HG03575 (cell line): ENCODE results near the gene HLA-DMA.

Experiments used
- ATAC-seq: cut with Tn5 transposase; IDR thresholded peaks from one replicate; pipeline ENCODE4 v1.9.1; 2021; ENCODE audit not compliant: unreplicated experiment, insufficient number of reproducible peaks, low FRiP score; ENCODE audit errors: extremely low read depth

The HLA-DMA gene

GRCh38 chr6:32937230-32937633 is 15.7 kb downstream of the HLA-DMA start:
- ATAC-seq, result no peak

GRCh38 chr6:32936239-32937152 is 16.4 kb downstream of the HLA-DMA start:
- no peak for ATAC-seq

- ATAC-seq, result no peak
These were observed 17.2 kb downstream of the HLA-DMA start for GRCh38 chr6:32935551-32936238.

DNA sequence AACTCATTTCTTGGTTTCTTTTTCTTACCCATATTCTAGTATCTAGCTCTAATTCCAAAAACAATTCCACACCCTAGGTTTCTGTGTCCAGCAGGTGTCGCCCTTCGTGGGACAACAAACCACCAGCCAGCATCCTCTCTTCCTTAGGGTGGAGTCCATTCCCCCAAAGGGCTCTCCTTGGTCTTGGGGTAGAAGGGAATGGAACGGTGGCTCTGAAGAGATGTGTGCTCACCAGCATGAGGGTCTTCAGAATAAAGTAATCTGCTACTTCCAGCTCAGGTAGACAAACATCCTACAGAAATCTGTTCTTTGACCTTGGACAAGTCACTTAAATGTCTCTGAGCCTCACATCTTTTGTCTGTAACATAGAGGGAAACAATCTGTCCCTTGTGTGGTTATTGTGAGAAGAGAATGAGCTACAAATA is 19.2 kb downstream of the HLA-DMA start:
- ATAC-seq, result no peak

- ATAC-seq, result no peak
These were observed 20.6 kb downstream of the HLA-DMA start for GRCh38 chr6:32932132-32932868.

DNA sequence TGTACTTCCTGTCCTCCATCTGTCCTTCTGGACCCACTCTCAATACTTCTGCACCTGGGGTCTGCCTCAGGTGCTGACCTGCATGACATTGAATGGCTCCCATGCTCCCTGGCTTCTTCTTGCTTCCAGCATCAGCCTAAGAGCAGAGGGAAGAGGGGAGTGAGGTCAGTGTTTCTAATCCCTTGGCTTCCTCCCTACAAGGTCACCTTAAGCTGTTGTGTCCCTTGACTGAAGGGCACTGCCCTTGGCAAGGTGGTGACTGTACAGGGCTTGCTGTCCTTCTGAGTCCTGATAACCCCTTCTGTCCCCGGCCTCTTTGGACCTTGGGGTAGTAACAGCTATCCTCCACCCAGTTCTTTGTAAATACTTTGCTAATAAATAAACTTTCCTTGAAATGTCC is 21.7 kb downstream of the HLA-DMA start:
- no peak for ATAC-seq

DNA sequence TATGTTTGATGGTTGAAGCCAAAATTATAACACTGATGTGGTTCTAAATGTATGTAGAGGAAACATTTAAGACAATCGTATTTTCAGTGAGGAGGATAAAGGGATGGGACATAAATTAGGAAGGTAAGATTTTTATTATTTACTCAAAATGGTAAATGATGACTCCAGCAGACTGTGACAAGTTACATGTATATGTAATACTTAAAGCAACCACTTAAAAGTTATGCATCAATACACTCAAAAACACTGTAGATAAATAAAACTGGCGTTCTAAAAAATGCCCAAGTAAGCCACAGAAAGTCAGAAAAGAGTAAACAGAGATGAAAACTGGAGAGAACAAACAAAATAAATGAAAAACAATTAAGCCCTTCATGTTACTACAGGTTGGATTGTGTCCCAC is 30.8 kb downstream of the HLA-DMA start:
- no peak for ATAC-seq

DNA sequence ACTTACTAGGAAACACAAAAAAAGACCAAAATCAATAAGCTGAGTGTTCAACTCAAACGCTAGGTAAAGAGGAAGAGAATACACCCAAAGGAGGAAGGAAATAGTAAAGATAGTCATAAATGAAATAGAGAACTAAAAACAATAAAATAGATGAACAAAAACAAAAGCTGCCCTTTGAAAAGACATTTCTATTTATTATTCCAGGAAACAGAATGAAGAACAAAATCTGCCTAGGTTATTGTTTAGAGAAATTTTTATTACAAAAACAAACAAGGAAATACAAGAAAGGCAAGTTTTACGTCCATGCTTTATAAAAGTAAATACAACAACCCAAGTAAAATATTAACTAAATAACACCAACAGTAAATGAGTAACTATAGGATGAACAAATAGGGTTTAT is 32.2 kb downstream of the HLA-DMA start:
- ATAC-seq, result no peak

DNA sequence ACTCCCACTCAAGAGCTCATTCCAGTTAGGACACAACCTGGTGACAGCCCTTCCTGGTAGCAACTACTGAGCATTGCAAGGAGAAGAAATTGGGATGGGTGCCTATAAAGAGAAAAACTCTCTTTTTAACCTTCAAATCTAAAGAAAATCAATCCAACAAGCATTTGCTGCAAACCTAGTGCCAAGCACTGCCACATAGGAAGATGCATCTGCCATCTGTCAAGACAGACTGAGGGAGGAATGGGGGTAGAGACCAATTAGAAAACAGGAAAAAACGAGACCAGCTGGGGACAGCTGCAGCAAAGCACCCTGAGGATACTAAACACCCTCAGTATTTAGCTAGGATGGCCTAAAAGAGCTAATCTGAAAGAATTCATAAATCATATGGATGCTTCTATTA is 39.9 kb downstream of the HLA-DMA start:
- no peak for ATAC-seq

DNA sequence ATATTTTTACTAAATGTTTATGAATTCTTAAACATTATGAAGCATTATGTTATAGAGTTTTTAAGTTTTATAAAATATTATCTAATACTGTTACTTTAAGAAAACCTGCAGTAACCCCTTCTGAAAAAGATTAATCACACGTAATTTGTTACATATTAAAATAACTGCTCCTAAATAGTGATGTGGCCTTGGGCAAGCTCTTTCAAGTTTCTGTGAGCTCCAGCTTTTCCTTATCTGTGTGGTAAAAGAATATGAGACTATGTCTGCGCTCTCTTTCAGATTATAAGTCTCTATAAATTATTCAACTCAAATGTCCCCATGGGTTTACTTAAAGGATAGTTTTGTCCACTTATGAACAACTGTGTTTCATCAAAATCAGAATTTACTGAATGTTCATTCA is 44.0 kb downstream of the HLA-DMA start:
- ATAC-seq, result no peak

DNA sequence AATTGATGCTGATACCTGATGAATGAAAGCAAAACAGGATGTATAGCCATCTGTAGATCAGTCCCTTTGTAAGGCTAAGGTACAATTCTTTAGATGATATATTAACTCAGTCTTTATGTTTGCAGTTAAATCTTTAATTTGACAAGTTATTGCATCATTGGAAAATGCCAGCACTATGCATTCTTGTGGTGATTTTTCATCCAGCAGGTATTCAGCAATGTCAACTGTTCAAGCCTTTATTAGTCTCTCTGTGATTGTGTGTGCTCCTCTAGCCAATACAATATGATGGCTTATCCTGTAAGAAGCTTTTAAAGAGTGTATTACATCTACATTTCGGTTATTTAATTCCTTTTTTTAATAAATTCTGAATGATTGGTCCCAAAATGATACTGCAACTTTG is 46.4 kb downstream of the HLA-DMA start:
- ATAC-seq, result no peak

DNA sequence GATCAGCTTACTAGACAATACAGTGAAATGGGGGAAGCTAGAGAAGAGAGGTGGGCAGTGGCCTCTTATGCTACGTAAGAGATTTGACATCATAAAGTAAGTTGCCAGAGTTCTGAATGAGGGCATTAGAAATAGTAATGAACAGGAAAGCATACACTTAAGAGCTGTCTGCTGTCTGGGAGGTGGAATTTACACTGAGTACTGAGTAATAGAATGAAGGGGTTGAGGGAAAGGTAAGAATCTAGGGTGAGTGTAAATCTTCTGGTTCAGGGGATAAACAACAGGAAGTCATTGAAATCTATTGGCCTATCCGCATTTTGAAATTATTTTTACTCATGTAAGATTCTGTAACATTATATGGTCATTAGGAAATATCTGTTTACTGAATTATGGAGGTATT is 47.8 kb downstream of the HLA-DMA start:
- ATAC-seq, result no peak

GRCh38 chr6:32903952-32904351 is 48.9 kb downstream of the HLA-DMA start:
- ATAC-seq, result no peak
